Left forelimb (tissue), 1 donor: ENCODE results near the gene CDON.

Experiments
- DNase-seq: peaks from one replicate; pipeline ENCODE4 v3.0.0-alpha.2; 2018; ENCODE audit warnings: low spot score

The CDON gene

DNA sequence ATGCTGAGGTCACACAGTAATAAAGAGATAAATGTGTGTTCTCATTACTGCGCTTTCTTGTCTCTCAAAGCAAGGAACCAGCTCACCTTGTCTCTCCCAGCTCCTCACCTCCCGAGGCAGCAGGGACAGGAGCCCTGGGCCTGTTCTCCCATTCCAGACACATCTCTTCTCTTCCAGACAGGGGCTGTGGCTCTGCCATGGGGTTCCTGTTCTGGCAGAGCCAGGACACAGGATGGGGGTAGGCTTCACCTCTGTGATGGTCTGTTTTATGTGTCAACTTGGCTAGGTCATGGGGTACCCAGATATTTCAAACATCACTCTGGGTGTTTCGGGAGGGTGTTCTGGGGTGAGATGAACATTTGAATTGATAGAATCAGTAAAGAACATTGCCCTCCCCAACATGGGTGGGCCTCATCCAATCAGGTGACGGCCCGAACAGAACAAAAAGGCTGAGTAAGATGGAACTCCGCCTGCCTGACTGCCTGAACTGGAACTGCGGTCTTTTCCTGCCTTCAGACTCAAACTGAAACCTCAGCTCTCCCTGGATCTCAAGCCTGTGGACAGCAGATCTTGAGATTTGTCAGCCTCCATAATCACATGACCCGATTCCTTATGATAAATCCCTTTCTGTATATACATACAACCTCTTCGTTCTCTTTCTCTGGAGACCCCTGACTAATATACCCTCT is 118.9 kb downstream of the CDON start:
- DNase-seq = no peak

DNA sequence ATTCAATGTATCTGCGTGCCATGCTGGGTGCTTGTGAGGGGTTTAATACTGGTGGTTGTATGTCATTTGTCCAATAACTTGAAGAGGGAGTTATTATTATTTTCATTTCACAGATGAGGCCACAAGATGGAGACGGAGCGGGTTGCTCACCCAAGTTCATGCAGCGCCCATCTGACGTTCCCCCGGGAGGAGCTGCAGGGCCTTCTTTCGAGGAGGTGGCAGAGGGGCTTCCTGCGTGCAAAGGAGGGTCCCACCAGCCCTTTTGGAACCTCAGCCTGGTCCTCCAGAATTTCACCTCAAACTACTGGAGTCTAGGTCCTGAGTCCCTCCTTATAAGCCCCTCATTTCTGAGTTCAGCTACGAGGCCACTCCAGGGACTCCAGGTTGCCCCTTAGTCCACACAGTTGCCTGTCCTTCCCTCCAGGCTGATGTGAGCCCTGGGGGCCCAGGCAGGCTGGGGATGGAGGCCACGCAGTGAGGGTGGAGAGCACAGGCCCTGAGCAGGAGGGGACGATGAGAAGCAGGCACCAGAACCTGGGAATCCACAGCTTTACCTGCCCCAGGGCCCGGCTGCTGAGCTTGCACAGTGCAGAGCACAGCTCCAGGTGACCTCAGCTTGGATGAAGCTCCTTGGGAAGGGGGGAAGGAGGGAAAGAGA is 119.8 kb downstream of the CDON start:
- no peak for DNase-seq

GRCh38 chr11:125941619-125942611 is 120.8 kb downstream of the CDON start:
- peak; percentile 81 for DNase-seq

DNA sequence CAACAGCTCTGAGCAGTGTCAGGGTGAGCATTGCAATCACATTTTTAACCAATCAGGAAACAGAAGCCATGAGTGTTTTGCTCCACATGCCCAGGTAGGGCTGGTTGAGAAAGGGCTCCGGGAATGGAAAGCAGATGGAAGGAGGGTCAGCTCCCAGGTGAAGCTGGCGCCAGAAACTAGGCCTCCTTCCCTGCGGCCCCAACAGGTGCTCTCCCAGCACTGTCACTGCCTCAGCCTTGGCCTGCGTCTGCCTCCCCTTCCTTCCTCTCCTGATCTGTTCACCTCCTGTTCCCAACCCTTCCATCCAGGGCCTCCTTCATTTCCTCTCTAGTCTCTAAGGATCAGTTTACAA is 121.4 kb downstream of the CDON start:
- no peak for DNase-seq

DNA sequence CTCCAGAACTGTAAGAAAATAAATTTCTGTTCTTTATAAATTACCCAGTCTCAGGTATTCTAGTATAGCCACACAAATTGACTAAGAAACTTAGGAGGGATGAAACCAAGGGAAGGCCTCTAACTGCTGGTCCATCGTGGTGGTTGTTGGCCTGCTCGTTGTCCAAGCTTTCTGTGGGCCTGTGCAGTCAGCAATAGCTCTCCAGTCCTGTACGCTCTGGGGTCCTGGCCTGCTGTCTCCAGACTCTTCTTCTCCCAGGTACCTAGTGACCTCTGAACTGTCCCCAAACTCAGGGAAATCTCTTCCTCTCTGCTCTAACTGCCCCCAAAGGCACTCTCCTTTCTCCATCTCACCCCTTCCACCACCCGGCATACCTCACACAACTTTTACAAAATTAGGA is 122.5 kb downstream of the CDON start:
- no peak for DNase-seq

GRCh38 chr11:125939081-125939521 is 123.6 kb downstream of the CDON start:
- no peak for DNase-seq

GRCh38 chr11:125938418-125938817 is 124.2 kb downstream of the CDON start:
- DNase-seq = no peak

DNA sequence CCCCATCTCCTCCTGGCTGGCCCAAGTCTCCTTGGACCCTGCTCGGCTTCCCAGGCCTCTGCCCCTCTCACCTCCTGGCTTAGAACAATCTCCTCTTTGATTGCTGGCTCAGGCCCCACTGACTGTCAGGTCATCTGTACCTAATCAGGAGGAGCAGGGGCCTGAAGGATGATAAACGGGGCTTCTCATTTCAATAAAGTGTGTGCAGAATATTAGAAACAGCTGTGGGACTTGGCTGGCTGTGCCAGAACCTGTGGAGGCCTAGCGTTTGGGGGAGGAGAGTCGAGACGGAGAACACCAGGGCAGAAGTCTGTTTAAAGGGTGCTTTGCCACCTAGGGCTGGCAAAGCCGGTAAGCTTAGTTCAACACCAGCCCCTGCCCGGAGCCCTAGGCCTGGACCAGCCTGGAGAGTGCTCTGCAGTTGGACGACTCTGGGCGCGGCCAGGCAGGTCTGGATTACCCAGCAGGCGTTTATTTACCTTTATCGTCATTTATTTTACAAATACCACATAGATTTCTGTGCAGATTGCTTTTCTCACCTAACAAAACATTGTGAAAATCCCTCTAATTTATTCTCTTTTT is 127.0 kb downstream of the CDON start:
- DNase-seq = no peak

DNA sequence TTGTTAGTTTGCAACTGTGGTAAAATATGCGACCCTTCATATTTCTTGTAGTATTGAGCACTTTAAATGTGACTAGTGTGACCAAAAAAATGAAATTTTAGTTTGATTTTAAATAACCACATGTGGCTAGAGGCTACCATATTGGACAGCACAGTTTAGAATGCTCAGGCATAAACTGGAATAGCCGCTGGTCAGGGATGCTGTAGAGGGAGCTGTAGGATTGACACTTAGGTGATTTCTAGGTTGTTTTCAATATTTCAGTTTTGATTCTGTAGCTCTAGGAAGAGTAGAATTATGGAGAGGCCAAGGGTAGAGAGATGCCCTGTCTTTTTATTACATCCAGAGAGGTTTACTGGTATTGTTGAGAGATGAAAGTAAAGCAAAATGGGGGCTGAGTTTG is 127.6 kb downstream of the CDON start:
- DNase-seq = no peak

GRCh38 chr11:125934473-125934872 is 128.2 kb downstream of the CDON start:
- no peak for DNase-seq

DNA sequence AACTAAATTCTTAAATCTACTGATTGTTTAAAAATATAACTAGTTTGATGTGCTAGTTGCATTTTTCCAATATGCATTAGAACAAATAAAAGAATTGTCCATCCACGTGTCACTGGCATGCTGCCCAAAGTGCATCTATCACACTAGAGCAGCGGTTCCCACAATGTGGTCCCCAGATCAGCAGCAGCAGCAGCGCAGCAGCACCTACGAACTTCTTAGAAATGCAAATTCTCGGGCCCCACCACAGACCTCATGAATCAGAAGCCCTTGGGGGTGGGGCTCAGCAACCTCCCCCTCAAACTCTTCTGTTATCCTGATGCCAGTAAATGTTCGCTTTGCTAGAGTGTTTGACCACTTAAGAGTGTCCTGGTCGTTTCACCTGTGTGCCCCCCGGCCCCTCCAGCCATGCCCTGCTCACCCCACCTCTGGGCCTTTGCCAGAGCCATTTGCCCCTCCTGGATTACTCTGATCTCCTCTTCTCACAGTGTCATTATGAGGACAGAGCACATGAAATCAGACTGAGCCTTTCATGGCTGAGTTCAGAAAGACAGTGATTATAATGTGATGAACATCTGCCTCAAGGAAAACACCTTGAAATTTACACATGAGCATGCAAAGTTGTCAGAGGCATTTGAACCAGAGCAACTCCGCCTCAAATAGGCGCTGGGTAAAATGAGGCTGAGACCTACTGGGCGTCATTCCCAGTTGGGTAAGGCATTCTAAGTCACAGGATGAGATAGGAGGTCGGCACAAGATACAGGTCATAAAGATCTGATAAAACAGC is 129.4 kb downstream of the CDON start:
- DNase-seq = no peak

GRCh38 chr11:125932301-125932700 is 130.4 kb downstream of the CDON start:
- no peak for DNase-seq

GRCh38 chr11:125931668-125932067 is 131.0 kb downstream of the CDON start:
- no peak for DNase-seq

DNA sequence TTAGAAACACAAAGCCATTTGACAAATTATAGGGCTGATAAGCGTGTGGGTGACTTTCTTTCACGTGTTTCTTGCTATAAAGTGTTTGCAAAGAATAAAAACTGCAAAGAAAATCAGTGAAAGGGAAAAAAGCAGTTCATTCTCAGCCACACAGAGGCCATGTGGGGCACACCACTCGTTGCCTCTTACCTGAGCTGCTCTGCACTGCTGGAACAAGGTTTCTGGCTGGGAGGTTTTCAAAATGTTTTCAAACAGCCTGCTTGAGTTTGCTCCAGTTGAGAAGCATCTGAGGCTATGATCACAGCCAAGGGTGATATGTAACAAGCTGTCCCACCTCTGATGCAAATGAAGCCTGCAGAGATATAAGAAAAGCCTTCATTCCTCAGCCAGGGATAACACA is 131.6 kb downstream of the CDON start:
- DNase-seq = no peak

GRCh38 chr11:125930076-125930450 is 132.6 kb downstream of the CDON start:
- DNase-seq = no peak

DNA sequence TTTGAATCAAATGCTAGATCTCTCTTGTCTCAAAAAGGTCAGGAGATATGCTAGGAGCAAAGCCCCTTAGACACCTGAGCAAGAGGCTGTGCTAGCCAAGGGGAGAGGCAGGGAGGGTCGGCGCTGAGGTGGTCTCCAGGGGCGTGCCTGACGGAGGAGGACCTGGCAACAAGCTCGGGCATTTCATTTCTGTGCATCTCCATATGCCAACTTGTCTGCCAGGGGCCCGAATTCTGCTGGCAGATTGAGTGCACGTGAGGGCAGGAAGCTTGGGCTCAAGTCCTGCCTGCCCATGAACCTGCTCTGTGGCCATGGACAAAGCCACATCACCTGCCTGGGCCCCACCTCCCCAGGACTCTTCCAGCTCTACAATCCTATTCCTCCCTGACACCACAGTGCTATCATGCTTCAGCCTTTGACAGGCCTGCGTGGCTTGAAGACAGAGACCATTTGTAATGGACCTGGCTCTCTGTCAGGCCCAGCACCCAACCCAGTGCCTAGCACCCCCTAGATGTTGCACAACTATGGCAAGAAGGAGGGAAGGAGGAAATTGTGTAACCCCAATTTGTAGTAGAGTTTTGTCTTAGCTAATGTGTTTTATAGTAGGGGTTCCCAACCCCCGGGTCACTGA is 133.1 kb downstream of the CDON start:
- no peak for DNase-seq

DNA sequence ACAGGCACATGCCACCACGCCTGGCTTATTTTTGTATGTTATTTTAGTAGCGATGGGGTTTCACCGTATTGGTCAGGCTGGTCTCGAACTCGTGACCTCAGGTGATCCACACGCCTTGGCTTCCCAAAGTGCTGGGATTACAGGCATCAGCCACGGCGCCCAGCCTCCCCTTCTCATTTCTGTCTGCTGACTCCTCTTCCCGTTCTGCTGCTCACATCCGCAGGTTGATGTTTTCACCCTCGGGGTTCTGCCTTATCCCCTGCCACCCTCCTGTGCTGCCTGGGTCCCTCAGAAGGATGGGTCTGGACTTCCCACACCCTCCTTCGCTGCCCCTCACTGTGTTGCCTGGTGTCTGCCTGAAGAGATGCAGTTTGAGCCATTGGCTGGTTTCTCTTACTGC is 136.0 kb downstream of the CDON start:
- no peak for DNase-seq

DNA sequence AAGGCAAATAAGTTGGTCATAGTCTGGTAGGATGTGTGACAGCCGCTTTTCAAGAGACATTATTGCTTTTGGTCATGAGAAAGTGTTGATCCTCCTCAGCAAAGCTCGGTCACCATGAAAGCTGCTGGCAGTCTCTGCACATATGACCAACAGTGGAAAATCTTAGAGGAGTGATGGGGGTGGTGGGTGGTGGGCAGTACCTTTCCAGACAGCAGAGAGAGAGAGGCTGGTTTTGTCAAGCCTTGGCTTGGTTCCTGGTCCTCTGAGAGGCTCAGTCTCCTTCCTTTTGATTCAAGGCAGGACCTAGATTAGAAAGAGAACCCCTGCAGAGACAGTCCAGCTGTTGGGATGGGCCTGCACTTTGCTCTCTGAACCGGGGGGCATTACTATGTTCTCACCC is 136.9 kb downstream of the CDON start:
- DNase-seq = no peak

- no peak for DNase-seq
Observed at GRCh38 chr11:125925247-125925740, 137.4 kb downstream of the CDON start.

- no peak for DNase-seq
Observed at GRCh38 chr11:125924384-125925007, 138.2 kb downstream of the CDON start.
